SH-SY5Y (cell line): ENCODE results near the gene PCGF6.

ENCODE experiments used
- GATA2 ChIP-seq: IDR thresholded peaks from 2 replicates; pipeline ENCODE4 v1.6.1; 2011; ENCODE audit warnings: mild to moderate bottlenecking, low read depth, low read length
- GATA3 ChIP-seq: IDR thresholded peaks from 2 replicates; pipeline ENCODE4 v1.6.1; 2011; ENCODE audit warnings: low read depth, mild to moderate bottlenecking, low read length, moderate library complexity

GRCh38 chr10:103278537-103278823, 72.5 kb downstream of the PCGF6 start:
- TF ChIP-seq GATA2 (no peak), GATA3 (no peak)
